ENCODE results near the gene PRDM11. TPM values are rescaled to one million over a fixed set of nuclear protein-coding genes. Genes with fewer than 3 reads are reported as not detected.

The PRDM11 gene
- total and polyA plus RNA-seq, 2 of the 4 experiments (the other 2 are of a cell fraction), result 2.2 to 2.7 TPM

- TF ChIP-seq NFE2L2 (IDR thresholded peaks at IDR 0.05; ENCODE audit: low read depth, low read length) (no peak), CEBPB (IDR thresholded peaks at IDR 0.05; ENCODE audit: low read depth, low read length) (no peak), SMC3 (IDR thresholded peaks at IDR 0.05; ENCODE audit: low read depth, low read length) (no peak), RCOR1 (IDR thresholded peaks at IDR 0.05; ENCODE audit: insufficient replicate concordance, low read length) (no peak)
- Histone ChIP-seq H3K27ac (ENCODE audit: insufficient read depth, low read length) (no peak overlapping the region), H4K5ac (ENCODE audit: low read depth, low read length) (no peak overlapping the region), H3K4me1 (ENCODE audit: control insufficient read depth, insufficient read depth, low read length) (peaks cover 6% of the 10 kb centered on the region), H3K23ac (ENCODE audit: low read depth, low read length) (no peak overlapping the region), H3K4me3 (ENCODE audit: insufficient read depth, low read depth, low read length) (no peak overlapping the region), H3K79me1 (ENCODE audit: low read depth in 1 of 2, low read length in 2 of 2) (peaks cover 9% of the 10 kb centered on the region in 2 experiments; a peak in 3 of 4 replicates), H3K9me1 (ENCODE audit: insufficient read depth, low read length) (no peaks in the 10 kb centered on the region; the same call in 1 of the 2 replicates), H3K27me3 (ENCODE audit: control insufficient read depth, insufficient read depth, low read length) (no peaks in the 10 kb centered on the region), H3K9me3 (ENCODE audit: control insufficient read depth, insufficient read depth, low read length) (no peaks in the 10 kb centered on the region; the same call in 1 of the 2 replicates), H2BK20ac (ENCODE audit: low read depth, low read length) (no peak overlapping the region), H3K9ac (ENCODE audit: low read depth, low read length) (no peak overlapping the region), H2AK9ac (replicated peaks; ENCODE audit: low read depth, low read length, poor library complexity) (peak overlapping the region; percentile 15), H4K8ac (ENCODE audit: low read depth in 2 of 2, low read length in 2 of 2) (no peak overlapping the region), H3K4me2 (ENCODE audit: low read depth, low read length) (no peak overlapping the region), H4K91ac (ENCODE audit: insufficient read depth, low read depth, low read length) (no peak overlapping the region), H3K4ac (ENCODE audit: low read depth, low read length) (no peak overlapping the region), H2AK5ac (ENCODE audit: low read depth, low read length) (no peak overlapping the region), H3K14ac (replicated peaks; ENCODE audit: low read depth, low read length) (no peak overlapping the region), H3K36me3 (ENCODE audit: control insufficient read depth, insufficient read depth, low read length) (no peaks in the 10 kb centered on the region), H3K18ac (ENCODE audit: low read depth, low read length) (no peak overlapping the region), H2BK15ac (ENCODE audit: low read depth, low read length) (no peak overlapping the region), H2BK5ac (ENCODE audit: low read depth, low read length, poor library complexity, severe bottlenecking) (no peak overlapping the region), H3K56ac (ENCODE audit: extremely low read depth, insufficient read depth, low read length) (no peak overlapping the region), H2BK120ac (ENCODE audit: low read depth, low read length) (no peak overlapping the region), H2AFZ (replicated peaks; ENCODE audit: low read length, poor library complexity) (no peak overlapping the region), H4K20me1 (ENCODE audit: insufficient read depth, low read length) (no peaks in the 10 kb centered on the region; the same call in 1 of the 2 replicates)
- ATAC-seq (ENCODE audit: low read depth) (no peak), DNase-seq (no peak)
- dilution Hi-C loops (cut with HindIII; ENCODE audit: low sequenced_read_pairs, unreplicated experiment), result no loop called here
- ChIA-PET CTCF (no interaction called here), POLR2A (ENCODE audit: unreplicated experiment) (no interaction called here)
- WGBS, 2 experiments (ENCODE audit: extremely low coverage in 2 of 2, insufficient read length in 1 of 2), result 87% methylated on average over 6 of the region's 14 CpGs; no CpG with 5 or more reads in 1 of the 2 experiments
- intact Hi-C loops (cut with micrococcal nuclease), result no loop called here
- BruUV-seq (replicated peaks), result no TSS peak
- in situ Hi-C loops (cut with MboI; ENCODE audit: low sequenced_read_pairs), result no loop called here
Measured at GRCh38 chr11:45152740-45153595, 6.5 kb downstream of the PRDM11 start.
